SW480 (cell line): ENCODE results near the gene DISC1.

Experiments used
- DNase-seq: peaks from one replicate; pipeline ENCODE4 v3.0.0-alpha.2; 2016; ENCODE audit warnings: low spot score

Gene DISC1

GRCh38 chr1:232005300-232005699 lies 378.7 kb downstream of the DISC1 start:
- no peak for DNase-seq

DNA sequence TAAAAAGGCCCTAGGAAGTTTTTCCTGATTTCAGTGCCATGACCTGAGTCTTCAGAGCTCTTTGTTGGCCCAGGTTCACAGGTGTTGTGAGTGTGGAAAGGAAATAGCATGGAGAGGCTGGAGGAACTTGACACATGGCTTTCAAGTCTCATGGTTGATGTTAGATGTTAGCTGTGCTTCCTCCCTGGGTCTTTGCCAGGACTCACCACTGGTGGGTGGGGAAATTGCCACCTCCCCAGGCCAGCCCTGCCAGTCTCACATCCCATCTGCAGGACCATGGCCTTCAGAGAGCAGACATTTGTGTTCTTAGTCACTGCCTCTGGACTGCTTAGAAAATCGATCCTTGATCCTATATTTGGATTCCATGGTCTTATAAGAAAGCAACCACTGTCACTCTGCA lies 383.2 kb downstream of the DISC1 start:
- no peak for DNase-seq

DNA sequence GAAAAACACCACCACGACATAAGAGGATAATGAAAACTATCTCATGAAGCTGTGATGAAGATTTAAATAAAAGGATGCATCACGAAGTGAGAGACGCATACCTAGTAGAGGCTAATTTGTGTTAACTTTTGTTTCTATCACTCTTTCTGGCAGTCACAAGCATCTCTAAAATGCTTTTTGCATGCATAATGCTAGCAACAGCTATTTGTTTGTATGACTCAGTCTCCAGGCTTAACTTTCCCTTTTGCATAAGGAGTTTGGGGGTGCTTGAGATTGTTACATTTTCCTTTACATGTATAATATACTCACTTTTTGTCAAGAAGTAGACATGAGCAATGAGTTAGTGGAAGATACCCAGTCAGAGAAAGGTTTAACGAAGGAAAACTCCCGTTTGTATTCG lies 385.4 kb downstream of the DISC1 start:
- no peak for DNase-seq

DNA sequence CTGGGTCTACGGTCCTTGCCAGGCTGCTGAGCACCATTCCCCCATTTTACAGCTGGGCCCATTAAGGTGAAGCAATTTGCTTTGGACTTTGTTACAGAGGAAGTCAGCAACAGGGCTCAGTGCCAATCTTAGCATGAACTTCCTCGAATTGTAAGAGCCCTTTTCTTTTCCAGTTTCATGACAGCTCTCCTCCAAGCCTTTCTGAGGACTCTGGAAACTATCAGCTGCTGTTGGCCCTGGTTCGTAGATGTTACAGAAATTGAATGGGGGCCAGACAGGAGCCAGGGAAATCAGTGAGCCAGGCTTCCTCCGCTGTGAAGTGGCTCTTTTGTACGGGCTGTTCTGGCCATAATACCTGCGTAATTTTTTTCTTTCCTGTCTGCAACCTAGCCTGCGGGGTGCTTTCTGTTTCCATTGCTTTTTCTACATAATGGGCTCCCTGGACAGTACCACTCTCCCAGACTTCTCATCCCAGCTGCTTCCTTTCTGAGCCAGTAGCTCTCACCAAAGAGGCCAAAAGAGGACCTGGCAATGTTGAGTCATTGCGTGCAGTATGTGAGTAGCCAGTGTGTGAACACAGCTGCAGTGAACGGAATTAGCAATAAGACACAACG lies 386.3 kb downstream of the DISC1 start:
- DNase-seq: no peak

DNA sequence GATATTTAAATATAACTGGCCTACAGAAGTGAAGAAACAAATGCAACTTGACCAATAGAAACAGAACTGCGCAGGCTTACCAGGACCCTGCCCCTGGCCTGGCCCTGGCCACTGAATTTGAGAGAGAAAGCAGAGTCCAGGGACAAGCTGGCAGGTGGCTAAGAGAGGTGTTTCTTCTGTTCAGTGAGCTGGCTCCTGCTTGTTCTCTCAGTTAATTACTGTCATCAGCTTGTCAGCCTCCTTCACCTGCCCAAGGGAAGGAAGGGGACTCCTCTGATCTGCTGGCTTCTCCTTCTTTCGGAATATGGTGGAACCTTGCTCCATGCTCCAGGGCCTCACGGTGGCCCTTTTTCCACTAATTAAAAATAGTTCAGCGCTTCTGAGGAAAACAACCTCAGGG lies 388.4 kb downstream of the DISC1 start:
- DNase-seq: no peak

GRCh38 chr1:232016616-232017015 lies 390.0 kb downstream of the DISC1 start:
- no peak for DNase-seq

DNA sequence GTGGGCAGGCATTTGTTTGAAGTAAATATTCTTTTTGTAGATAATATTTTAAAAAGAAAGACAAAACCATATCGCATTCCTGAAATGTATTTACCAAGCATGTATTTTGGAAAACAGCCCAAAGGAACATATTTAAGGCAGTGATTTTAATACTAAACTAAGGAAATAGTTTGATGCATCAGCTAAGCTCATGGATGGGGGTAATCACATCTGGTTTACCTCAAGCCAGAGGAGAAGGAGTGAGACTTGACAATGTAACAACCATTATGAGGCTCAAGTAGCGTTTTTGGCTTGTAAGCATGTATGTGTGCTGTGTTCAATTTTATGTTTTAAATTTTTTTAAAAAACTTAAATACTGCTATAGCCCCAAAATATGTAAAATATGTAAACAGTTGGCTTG lies 390.5 kb downstream of the DISC1 start:
- no peak for DNase-seq

- DNase-seq: no peak
Measured at GRCh38 chr1:232017759-232018158, 391.2 kb downstream of the DISC1 start.

- DNase-seq: no peak
Measured at GRCh38 chr1:232018231-232019025, 391.8 kb downstream of the DISC1 start.

DNA sequence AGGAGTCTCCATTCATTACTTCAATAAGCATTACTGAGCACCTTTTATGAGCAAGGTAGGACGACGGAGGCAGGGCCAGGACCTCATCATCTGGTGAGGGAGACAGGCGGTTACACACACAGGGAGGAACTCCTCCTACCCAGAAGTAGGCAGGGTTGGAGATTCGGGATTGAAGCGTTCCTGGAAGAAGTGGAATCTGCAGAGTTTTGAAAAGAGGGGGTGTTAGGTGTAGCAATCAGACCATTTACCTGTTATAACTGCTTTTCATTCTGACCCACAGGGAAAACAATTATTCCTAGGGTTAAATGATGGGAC lies 392.4 kb downstream of the DISC1 start:
- DNase-seq: no peak

- no peak for DNase-seq
Measured at GRCh38 chr1:232020352-232020751, 393.8 kb downstream of the DISC1 start.

DNA sequence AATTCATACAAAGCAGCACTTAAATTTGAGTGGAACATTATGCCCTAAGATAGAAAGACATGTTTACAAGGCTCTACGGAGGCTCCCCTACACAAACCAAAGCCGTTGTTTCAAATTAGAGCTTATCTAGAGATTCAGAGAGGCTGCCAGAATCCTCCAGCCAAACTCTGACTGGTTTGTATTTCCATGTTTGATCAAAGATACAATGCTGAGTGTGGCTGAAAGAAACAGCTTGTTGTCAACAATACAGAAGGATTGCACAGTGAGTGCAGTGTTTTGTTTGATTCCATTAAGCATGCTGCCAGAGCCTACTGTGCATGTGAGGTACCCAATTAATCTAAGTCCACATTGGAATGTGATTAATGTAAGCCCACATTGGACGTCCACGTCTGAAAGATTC lies 402.7 kb downstream of the DISC1 start:
- DNase-seq: no peak

DNA sequence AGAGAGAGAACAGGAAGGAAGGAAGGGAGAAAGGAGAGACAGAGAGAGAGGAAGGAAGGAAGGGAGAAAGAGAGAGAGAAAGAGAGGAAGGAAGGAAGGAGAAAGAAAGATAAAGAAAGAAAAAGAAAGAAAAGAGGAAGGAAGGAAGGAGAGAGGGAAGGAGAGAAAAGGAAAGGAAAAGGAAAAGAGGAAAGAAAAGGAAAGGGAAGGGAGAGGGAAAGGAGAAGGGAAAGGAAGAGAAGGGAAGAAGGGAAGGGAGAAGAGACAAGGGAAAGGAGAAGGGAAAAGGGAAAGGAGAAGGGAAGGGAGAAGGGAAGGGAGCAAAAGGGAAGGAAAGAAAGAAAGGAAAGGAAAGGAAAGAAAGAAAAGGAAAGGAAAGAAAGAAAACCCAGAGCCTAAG lies 404.6 kb downstream of the DISC1 start:
- DNase-seq: no peak

GRCh38 chr1:232033285-232033684 lies 406.7 kb downstream of the DISC1 start:
- DNase-seq: no peak

GRCh38 chr1:232034556-232034955 lies 408.0 kb downstream of the DISC1 start:
- no peak for DNase-seq

- no peak for DNase-seq
Measured at GRCh38 chr1:232036181-232036933, 409.8 kb downstream of the DISC1 start.

DNA sequence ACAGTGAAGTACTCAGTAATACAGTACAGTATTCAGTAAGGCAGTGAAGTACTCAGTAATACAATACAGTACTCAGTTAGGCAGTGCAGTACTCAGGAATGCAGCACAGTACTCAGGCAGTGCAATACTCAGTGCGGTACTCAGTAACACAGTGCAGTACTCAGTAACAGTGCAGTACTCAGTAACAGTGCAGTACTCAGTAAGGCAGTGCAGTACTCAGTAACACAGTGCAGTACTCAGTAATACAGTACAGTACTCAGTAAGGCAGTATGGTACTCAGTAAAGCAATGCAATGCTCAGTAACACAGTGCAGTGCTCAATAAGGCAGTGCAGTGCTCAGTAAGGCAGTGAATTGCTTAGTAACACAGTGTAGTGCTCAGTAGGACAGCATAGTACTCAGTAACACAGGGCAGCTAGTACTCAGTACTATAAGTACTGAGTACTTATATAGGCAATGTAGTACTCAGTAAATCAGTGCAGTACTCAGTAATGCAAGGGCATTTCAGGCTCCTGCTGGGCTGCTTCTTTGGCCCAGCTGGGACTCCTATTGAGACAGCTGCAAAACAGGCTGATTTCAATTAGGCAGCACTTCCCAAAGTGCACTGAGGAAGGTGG lies 411.3 kb downstream of the DISC1 start:
- DNase-seq: no peak

DNA sequence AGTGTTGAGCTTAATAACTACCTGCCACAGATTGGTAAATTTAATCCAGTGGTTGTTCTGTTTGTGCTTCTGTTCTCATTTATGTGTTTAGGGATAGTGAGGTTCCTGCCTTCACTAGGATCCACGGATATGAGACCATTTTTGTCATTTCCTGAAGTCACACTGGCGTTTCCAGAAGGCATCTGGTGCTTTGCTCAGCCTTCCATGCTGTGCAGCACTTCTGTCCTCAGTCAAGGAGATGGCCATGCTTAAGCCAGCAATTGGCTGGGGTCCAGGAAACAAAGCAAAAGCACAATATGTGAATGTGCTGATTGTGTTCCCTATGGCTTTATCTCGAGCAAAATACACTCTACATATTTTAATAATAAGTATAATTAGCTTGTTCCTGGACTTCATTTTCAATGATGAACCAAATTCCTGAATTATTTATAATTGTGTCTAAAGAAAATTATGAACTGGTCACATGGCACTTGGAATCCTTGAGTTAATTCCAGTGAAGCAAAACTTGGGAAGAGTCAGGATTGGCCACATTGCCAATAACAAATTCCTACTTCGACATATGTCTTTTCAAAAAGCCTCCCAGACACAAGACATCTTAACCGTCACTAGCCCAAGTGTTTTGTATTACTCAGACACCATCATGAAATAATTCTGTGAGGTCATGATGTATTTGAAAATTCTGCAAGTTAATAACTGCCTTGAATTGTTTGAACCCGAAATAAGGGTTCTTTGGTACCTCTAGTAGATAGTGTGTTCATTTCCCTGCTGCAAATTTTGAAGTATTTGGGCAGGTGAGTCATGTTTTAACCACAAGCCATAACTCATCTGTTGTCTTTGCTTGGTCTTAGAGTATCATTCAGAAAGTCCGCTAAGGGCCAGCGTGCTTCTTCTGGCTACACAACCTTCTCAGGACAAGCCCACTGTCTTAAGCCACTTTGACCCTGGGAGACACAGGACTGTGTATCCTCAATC lies 412.4 kb downstream of the DISC1 start:
- no peak for DNase-seq

DNA sequence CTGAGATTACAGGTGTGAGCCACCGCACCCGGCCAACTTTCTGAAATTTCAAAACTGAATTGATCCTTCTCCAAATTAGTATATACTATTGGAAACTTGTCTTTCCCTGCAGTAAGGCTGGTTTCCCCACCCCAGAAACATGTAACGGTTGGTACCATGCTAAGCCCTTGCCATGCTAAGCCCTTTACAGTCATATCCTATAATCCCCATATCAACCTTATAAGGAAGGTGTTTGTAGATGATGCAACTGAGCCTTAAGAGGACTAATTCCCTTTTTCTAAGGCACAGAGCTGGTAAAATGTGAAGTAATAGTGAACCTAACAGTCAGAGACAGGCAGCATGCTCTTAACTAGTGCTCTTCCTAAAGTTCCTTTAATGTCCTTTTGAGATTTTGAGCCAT lies 413.7 kb downstream of the DISC1 start:
- no peak for DNase-seq

GRCh38 chr1:232044728-232045127 lies 418.1 kb downstream of the DISC1 start:
- no peak for DNase-seq

DNA sequence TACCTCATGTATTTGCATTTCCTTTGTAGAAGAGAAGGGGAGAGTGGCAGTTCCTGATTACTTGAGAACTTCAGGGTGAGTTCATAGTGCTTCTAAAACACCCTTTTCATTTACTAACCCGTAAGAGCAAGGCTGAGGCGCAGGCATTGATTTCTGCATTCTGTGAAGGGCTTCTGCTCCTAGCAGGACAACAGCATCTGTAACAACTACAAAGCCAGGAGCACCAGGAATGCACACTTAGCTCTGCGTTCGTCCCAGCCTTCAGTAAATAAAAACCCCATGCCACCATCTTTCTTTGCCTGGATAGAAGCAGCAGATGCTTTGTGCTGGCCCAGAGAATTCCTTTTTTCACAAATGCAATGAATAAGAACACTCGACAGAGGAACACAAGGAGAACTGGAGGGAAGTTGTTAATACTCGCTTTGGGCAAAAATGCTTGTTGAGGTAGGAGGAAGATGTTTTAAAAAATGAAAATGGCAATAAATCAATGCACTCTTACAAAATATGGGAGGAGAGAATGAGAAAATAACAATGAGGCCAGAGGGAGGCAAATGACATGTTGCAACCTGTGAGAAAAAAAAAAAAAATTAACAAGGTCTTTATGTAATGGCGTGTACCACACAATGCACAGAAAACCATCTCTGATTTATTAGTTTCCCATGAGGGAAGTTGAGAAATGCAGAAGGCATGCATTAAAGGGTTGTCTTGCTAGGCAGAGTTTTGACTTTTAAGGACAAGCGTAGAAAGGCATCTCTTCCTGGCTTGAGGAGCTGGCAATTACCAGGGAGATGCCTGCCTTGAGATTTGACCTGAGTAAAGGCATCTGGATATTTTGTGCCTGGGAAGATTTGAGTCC lies 418.8 kb downstream of the DISC1 start:
- no peak for DNase-seq
